HepG2 (cell line): ENCODE measurements around the gene WNT3A. TPM values are rescaled to one million over a fixed set of nuclear protein-coding genes. Genes with fewer than 3 reads are reported as not detected.
A peak's percentile ranks its signal among the peaks of the same experiment; 100 is the strongest.

ENCODE experiments used
- ATAC-seq: fragments of 200-7000 bp; cut with Tn5 transposase; 3 replicates; pipeline ENCODE4 v1.9.1; 2020; ENCODE audit warnings: mild to moderate bottlenecking, moderate library complexity
- BruUV-seq: library from RNA; stranded (reverse); fragments of 400-500 nt; replicated peaks from 2 replicates; lab custom pipeline; 2021; lab: Mats Ljungman, UMichigan
- CTCF ChIA-PET: fragments of 300-600 bp; formaldehyde crosslinking; extraction: SDS; loops from one replicate; lab custom pipeline; 2021; ENCODE audit warnings: low total read pairs, inconsistent platforms, low intra/inter-chr PET ratio; lab: Yijun Ruan, JAX
- POLR2A ChIA-PET: fragments of 350-600 bp; sonication (Branson Sonifier 250); formaldehyde crosslinking; loops from one replicate; lab custom pipeline; 2020; ENCODE audit warnings: antibody characterized with exemption, inconsistent platforms; lab: Yijun Ruan, JAX
- DNase-seq: peaks from one replicate; pipeline ENCODE4 v3.0.0-alpha.2; 2015; ENCODE audit warnings: low spot score
- FAIRE-seq: peaks from 3 replicates; lab custom pipeline; 2011; peaks lifted over from hg19 to GRCh38; lab: Jason Lieb, UNC
- H2AFZ ChIP-seq: one replicate; pipeline ENCODE4 v1.6.1; 2011; ENCODE audit warnings: low read length, inconsistent platforms
- H3K27ac ChIP-seq: fragments of 300-600 bp; 3 replicates; pipeline ENCODE4 v1.8.0; 2011; ENCODE audit warnings: mixed run types, mild to moderate bottlenecking, mixed read lengths, low read length, inconsistent platforms; ENCODE audit not compliant: insufficient read depth; ENCODE audit errors: extremely low read length
- H3K27me3 ChIP-seq, 2 experiments: fragments of 200-600 bp in 1 of 2; 2 replicates in 1 of 2; 3 replicates in 1 of 2; pipeline versions ENCODE4 v1.6.0 to v1.8.0; 2011; ENCODE audit warnings: low read length in 2 of 2, mild to moderate bottlenecking in 2 of 2, moderate library complexity in 2 of 2, inconsistent platforms in 1 of 2; ENCODE audit not compliant: insufficient read depth in 2 of 2, control insufficient read depth in 1 of 2
- H3K36me3 ChIP-seq, 2 experiments: fragments of 200-600 bp in 1 of 2; replicated peaks in 1 of 2; 2 replicates in 1 of 2; 3 replicates in 1 of 2; pipeline versions ENCODE4 v1.5.1 to v1.8.0; 2011; ENCODE audit warnings: low read length in 2 of 2, inconsistent platforms in 1 of 2; ENCODE audit not compliant: insufficient read depth in 2 of 2, control insufficient read depth in 1 of 2
- H3K4me1 ChIP-seq: 2 replicates; pipeline ENCODE4 v1.5.1; 2012; ENCODE audit warnings: low read length, inconsistent platforms; ENCODE audit not compliant: insufficient read depth
- H3K4me2 ChIP-seq: 2 replicates; pipeline ENCODE4 v1.6.0; 2011; ENCODE audit warnings: low read depth, low read length, inconsistent platforms
- H3K4me3 ChIP-seq, 3 experiments: fragments of 200-600 bp in 1 of 3; sonication (generic), shearing (Covaris generic) in 1 of 3; replicated peaks in 1 of 3; 2 replicates each; pipeline ENCODE4 v1.5.1; 2011 to 2016; ENCODE audit warnings: low read length in 3 of 3, inconsistent platforms in 2 of 3, low read depth in 2 of 3, mild to moderate bottlenecking in 2 of 3, control low read depth in 1 of 3, mixed read lengths in 1 of 3; ENCODE audit not compliant: insufficient read depth in 1 of 3
- H3K79me2 ChIP-seq: one replicate; pipeline ENCODE4 v1.6.1; 2011; ENCODE audit warnings: low read length, inconsistent platforms; ENCODE audit not compliant: insufficient read depth
- H3K9ac ChIP-seq: 2 replicates; pipeline ENCODE4 v1.6.0; 2011; ENCODE audit warnings: mild to moderate bottlenecking, low read depth, low read length, inconsistent platforms; ENCODE audit not compliant: insufficient read depth
- H3K9me3 ChIP-seq: 2 replicates; pipeline ENCODE4 v1.5.1; 2012; ENCODE audit warnings: mild to moderate bottlenecking, low read length
- H4K20me1 ChIP-seq: 2 replicates; pipeline ENCODE4 v1.6.0; 2011; ENCODE audit warnings: inconsistent platforms, mild to moderate bottlenecking, low read length, moderate library complexity; ENCODE audit not compliant: insufficient read depth
- FLYWCH1 ChIP-seq: sonication (generic); formaldehyde crosslinking; IDR thresholded peaks from 2 replicates; pipeline ENCODE4 v1.8.1; 2023; ENCODE audit warnings: mild to moderate bottlenecking, missing genetic modification reagents
- FOSL2 ChIP-seq: sonication (generic); formaldehyde crosslinking; IDR thresholded peaks from 2 replicates; pipeline ENCODE4 v1.4.0; 2020; ENCODE audit warnings: missing genetic modification reagents
- GPN1 ChIP-seq: sonication (generic); formaldehyde crosslinking; IDR thresholded peaks from 2 replicates; pipeline ENCODE4 v1.5.1; 2020; ENCODE audit warnings: missing genetic modification reagents, borderline replicate concordance
- PAX8 ChIP-seq: sonication (generic); formaldehyde crosslinking; IDR thresholded peaks from 2 replicates; pipeline ENCODE4 v1.8.0; 2022; ENCODE audit warnings: mild to moderate bottlenecking, missing genetic modification reagents, borderline replicate concordance
- PHF8 ChIP-seq: sonication (generic); formaldehyde crosslinking; IDR thresholded peaks from 2 replicates; pipeline ENCODE4 v1.5.0; 2020; ENCODE audit warnings: missing genetic modification reagents
- RARA ChIP-seq: IDR thresholded peaks from 2 replicates; pipeline ENCODE4 v1.6.1; 2016; ENCODE audit warnings: missing genetic modification reagents, missing compliant biosample characterization
- ZMYM2 ChIP-seq: sonication (generic); formaldehyde crosslinking; IDR thresholded peaks from 2 replicates; pipeline ENCODE4 v1.8.0; 2022; ENCODE audit warnings: mild to moderate bottlenecking, missing genetic modification reagents
- ZNF329 ChIP-seq: sonication (generic); formaldehyde crosslinking; IDR thresholded peaks from 2 replicates; pipeline ENCODE4 v1.9.0; 2021; ENCODE audit warnings: low read depth, mild to moderate bottlenecking, missing genetic modification reagents
- ZZZ3 ChIP-seq: sonication (generic); formaldehyde crosslinking; IDR thresholded peaks from 2 replicates; pipeline ENCODE4 v1.4.0; 2020; ENCODE audit warnings: missing genetic modification reagents, mild to moderate bottlenecking, borderline replicate concordance
- WGBS: methylation state at CpG from one replicate; pipeline ENCODE4 v1.1.6; 2017; ENCODE audit warnings: low lambda C conversion rate; 5-methylcytosine and 5-hydroxymethylcytosine counted together
- in situ Hi-C: cut with HindIII; loops from 2 replicates; pipeline ENCODE4 v1.10.0; 2017; ENCODE audit warnings: low pct_unique_long_range_greater_than_20kb; ENCODE audit not compliant: extremely low pct_ligation_motif_present
- intact Hi-C: fragments of 100-400 bp; cut with micrococcal nuclease; formaldehyde crosslinking; loops from one replicate; pipeline ENCODE4 v1.10.0; 2022; ENCODE audit not compliant: unreplicated experiment
- polyA plus RNA-seq, 8 experiments: library from polyadenylated mRNA; depleted of rRNA in 3 of 8; stranded (reverse) in 7 of 8; unstranded in 1 of 8; fragments of >200 nt; fragmentation: Illumina TruSeq in 4 of 8; extraction: Trizol in 4 of 8; gene quantifications; 2 replicates each; pipeline versions ENCODE4 v1.2.1 to v1.2.3, GENCODE V29; 2011 to 2016; ENCODE audit warnings: low read depth in 4 of 8, missing spikeins in 1 of 8, mixed read lengths in 1 of 8; ENCODE audit not compliant: insufficient read depth in 1 of 8
- total RNA-seq, 5 experiments: library from RNA; depleted of rRNA; stranded (reverse); fragments of >200 nt; fragmentation: Illumina TruSeq; extraction: Trizol; gene quantifications; 2 replicates each; pipeline ENCODE4 v1.2.3, GENCODE V29; 2016; ENCODE audit warnings: low read depth in 1 of 5
- TF ChIP-seq, protein P1 (sequence below): sonication (generic); formaldehyde crosslinking; conservative IDR thresholded peaks from 2 replicates; pipeline ENCODE4 v1.4.0; 2020; ENCODE audit warnings: missing genetic modification reagents
- TF ChIP-seq, protein P2 (sequence below): sonication (generic); formaldehyde crosslinking; IDR thresholded peaks from 2 replicates; pipeline ENCODE4 v1.5.1; 2020; ENCODE audit warnings: missing genetic modification reagents, mild to moderate bottlenecking, borderline replicate concordance
- TF ChIP-seq, protein P3 (sequence below): sonication (generic); formaldehyde crosslinking; IDR thresholded peaks from 2 replicates; pipeline ENCODE4 v1.4.0; 2020; ENCODE audit warnings: missing genetic modification reagents

Gene WNT3A
- total and polyA plus RNA-seq, 2 of the 13 experiments (the other 11 are each of a cell fraction or from before 2014, with no cell fraction given): not detected

DNA sequence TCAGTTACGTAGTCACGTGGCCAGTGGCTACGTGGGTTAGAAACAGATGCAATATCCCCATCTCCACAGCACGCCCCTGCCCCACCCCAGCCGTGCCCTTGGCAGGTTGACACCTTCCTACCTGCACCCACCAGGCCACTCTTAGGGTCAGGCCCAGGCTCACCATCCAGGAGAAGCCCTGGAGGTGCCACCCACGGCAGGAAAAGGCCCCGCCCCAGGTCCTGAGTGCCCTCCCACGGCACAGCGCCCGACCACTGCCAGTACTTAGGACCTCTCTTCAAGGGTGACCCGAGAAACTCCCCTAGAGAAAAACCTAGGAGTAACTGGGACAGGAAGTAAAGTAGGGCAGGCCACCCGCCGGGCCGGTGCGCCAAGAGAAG, 94.8 kb downstream of the WNT3A start:
- peak overlapping the region; percentile 79 for H3K9ac ChIP-seq
- H3K79me2 ChIP-seq: peaks cover 30% of the 10 kb centered on the region
- H3K36me3 ChIP-seq: peaks cover 14 to 37% of the 10 kb centered on the region in 2 experiments; a peak in 4 of 5 replicates
- peak overlapping the region; percentile 69 for H3K4me2 ChIP-seq
- H3K27me3 ChIP-seq: no peaks in the 10 kb centered on the region; a peak in 1 of 5 replicates
- in situ Hi-C loops (no loop called here), intact Hi-C loops (no loop called here)
- H4K20me1 ChIP-seq: peaks cover 41% of the 10 kb centered on the region
- peak overlapping the region; percentile 80 for H3K27ac ChIP-seq
- POLR2A ChIA-PET: interaction anchor here (0.6 to 1.0 kb wide), 2 partner anchors 13 to 64 kb away, joined by 3 read pairs; partner anchors contain the start of gene IBA57
- H3K4me3 ChIP-seq: peak overlapping the region; percentile 82 to 93 (median 92); a peak in 5 of 6 replicates
- no peak for DNase-seq
- H3K4me1 ChIP-seq: peaks cover 28% of the 10 kb centered on the region
- H3K9me3 ChIP-seq: no peaks in the 10 kb centered on the region
- CTCF ChIA-PET: no interaction called here
- TF ChIP-seq, protein P1, sequence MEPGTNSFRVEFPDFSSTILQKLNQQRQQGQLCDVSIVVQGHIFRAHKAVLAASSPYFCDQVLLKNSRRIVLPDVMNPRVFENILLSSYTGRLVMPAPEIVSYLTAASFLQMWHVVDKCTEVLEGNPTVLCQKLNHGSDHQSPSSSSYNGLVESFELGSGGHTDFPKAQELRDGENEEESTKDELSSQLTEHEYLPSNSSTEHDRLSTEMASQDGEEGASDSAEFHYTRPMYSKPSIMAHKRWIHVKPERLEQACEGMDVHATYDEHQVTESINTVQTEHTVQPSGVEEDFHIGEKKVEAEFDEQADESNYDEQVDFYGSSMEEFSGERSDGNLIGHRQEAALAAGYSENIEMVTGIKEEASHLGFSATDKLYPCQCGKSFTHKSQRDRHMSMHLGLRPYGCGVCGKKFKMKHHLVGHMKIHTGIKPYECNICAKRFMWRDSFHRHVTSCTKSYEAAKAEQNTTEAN (CRISPR knock-in tag): no peak
- TF ChIP-seq ZMYM2 (CRISPR knock-in tag) (no peak), FLYWCH1 (CRISPR knock-in tag) (no peak), GPN1 (CRISPR knock-in tag) (no peak), ZZZ3 (CRISPR knock-in tag) (no peak), ZNF329 (no peak), PAX8 (CRISPR knock-in tag) (no peak), PHF8 (CRISPR knock-in tag) (no peak), RARA (CRISPR knock-in tag) (no peak), FOSL2 (CRISPR knock-in tag) (no peak)
- TF ChIP-seq, protein P2, sequence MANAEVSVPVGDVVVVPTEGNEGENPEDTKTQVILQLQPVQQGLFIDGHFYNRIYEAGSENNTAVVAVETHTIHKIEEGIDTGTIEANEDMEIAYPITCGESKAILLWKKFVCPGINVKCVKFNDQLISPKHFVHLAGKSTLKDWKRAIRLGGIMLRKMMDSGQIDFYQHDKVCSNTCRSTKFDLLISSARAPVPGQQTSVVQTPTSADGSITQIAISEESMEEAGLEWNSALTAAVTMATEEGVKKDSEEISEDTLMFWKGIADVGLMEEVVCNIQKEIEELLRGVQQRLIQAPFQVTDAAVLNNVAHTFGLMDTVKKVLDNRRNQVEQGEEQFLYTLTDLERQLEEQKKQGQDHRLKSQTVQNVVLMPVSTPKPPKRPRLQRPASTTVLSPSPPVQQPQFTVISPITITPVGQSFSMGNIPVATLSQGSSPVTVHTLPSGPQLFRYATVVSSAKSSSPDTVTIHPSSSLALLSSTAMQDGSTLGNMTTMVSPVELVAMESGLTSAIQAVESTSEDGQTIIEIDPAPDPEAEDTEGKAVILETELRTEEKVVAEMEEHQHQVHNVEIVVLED (CRISPR knock-in tag): no peak
- TF ChIP-seq, protein P3, sequence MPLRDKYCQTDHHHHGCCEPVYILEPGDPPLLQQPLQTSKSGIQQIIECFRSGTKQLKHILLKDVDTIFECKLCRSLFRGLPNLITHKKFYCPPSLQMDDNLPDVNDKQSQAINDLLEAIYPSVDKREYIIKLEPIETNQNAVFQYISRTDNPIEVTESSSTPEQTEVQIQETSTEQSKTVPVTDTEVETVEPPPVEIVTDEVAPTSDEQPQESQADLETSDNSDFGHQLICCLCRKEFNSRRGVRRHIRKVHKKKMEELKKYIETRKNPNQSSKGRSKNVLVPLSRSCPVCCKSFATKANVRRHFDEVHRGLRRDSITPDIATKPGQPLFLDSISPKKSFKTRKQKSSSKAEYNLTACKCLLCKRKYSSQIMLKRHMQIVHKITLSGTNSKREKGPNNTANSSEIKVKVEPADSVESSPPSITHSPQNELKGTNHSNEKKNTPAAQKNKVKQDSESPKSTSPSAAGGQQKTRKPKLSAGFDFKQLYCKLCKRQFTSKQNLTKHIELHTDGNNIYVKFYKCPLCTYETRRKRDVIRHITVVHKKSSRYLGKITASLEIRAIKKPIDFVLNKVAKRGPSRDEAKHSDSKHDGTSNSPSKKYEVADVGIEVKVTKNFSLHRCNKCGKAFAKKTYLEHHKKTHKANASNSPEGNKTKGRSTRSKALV (CRISPR knock-in tag): no peak
- WGBS: 61% methylated on average over 13 of the region's 15 CpGs
- no TSS peak for BruUV-seq
- no peak overlapping the region for H2AFZ ChIP-seq
- FAIRE-seq: no peak
- peak; percentile 0; the same call in 2 of the 3 replicates for ATAC-seq
